Measurements from ENCODE around the gene PHF2.

PHF2 gene

DNA sequence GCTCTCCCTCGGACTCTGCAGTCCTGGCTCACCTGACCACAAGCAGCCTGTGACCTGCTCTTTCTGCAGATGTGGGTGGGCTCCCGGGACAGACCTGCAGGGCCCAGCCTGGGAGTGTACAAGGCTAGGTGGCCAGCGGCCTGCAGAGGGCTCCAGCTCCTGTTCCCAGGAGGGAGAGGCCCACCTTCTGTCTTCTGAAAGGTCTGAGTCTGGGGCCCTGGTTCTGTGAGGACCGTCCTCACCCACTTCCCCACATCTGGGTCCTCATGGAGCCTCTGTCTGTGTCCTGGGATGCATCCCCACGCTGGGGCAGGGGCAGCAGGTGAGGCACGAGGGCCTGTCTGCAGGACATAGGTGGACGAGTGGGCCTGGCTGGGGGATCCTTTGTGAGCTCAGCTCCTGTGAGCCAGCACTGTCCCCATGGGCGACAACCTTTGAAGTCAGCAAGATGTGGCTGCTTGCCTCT lies 43.7 kb downstream of the PHF2 start:
- Histone ChIP-seq H3K4me1 (ENCODE audit: control insufficient read depth, insufficient read depth, low read length) (peaks cover 10% of the 10 kb centered on the region), H3K4me3 (ENCODE audit: low read depth, low read length) (no peak overlapping the region), H3K9ac (ENCODE audit: low read depth, low read length) (no peak overlapping the region), H3K27ac (ENCODE audit: low read depth, low read length) (no peak overlapping the region), H3K36me3 (ENCODE audit: control insufficient read depth, insufficient read depth, low read length) (no peaks in the 10 kb centered on the region), H3K27me3 (ENCODE audit: control insufficient read depth, insufficient read depth, low read length) (no peaks in the 10 kb centered on the region), H3K9me3 (ENCODE audit: control insufficient read depth, insufficient read depth, low read length) (no peaks in the 10 kb centered on the region)

DNA sequence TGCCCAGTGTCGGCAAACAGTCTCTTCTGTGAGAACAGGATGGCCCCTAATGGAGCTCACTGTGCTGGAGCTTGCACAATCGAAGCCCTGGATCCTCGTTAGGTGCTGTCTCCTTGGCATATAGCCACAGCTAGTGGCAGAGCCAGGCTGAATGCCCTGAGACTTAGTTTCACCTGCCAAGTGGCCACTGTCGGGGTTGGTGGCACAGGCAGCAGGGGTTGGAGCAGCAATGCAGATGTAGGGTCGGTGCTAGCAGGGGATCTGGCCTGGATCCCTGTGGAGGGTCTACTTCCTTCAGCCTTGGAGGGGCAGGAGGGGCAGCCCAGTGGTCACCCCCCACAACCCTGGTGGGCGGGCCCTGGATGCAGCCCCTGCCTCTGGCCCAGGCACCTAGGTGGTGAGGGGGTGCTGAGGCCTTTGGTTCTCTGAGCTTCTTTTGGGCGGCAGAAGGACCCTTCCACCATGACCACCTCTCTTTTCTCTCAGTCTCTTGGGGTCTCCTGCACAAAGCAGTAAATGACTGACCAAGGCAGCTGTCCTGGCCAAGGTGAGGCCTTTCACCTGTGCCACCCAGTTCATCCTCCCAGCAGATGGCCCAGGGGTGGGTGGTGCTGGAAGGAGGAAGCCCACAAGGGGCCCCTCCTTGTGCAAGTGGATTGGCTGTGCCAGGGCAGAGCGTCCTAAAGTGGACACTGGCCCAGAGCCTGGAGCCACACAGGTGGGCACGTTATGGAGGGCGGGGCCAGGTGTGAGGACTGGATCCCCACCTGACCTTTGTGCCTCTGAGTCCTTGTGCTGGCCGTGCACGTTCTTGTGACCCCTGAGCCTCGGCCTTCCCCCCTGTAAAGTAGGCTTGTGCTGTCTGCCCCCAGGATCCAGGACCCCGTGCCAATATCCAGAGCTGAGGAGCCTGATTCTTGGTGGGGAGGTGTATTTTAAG lies 44.8 kb downstream of the PHF2 start:
- Histone ChIP-seq H3K4me3 (ENCODE audit: low read depth, low read length) (no peak overlapping the region), H3K36me3 (ENCODE audit: control insufficient read depth, insufficient read depth, low read length) (no peaks in the 10 kb centered on the region), H3K27ac (ENCODE audit: low read depth, low read length) (no peak overlapping the region), H3K4me1 (ENCODE audit: control insufficient read depth, insufficient read depth, low read length) (peaks cover 10% of the 10 kb centered on the region), H3K27me3 (ENCODE audit: control insufficient read depth, insufficient read depth, low read length) (no peaks in the 10 kb centered on the region), H3K9me3 (ENCODE audit: control insufficient read depth, insufficient read depth, low read length) (no peaks in the 10 kb centered on the region), H3K9ac (ENCODE audit: low read depth, low read length) (no peak overlapping the region)

DNA sequence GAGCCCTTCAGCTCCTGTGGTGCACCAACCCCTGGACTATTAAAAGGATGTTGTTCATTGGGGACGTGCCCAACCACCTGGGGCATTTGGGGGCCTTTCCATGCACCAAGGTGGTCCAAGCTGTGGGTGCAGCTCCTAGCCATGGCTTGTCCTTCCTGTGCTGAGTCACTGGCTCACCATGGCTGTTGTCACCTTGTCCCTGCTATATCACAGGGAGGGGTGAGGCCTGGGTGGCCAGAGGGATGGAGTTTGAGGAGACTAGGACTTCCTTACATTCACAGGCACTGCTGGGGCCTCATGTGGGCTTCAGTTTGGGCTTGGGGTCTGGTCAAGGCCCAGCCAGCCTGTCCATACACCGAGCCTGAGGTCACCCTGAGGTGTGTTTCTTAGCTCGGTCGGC lies 45.5 kb downstream of the PHF2 start:
- H3K27ac ChIP-seq (ENCODE audit: low read depth, low read length), result no peak overlapping the region
- no peak overlapping the region for H3K9ac ChIP-seq (ENCODE audit: low read depth, low read length)
- H3K4me3 ChIP-seq (ENCODE audit: low read depth, low read length), result no peak overlapping the region
- no peaks in the 10 kb centered on the region for H3K27me3 ChIP-seq (ENCODE audit: control insufficient read depth, insufficient read depth, low read length)
- 0 out of 2 replicates have a peak, but pooled peaks cover 1% of the 10 kb centered on the region for H3K9me3 ChIP-seq (ENCODE audit: control insufficient read depth, insufficient read depth, low read length)
- H3K4me1 ChIP-seq (ENCODE audit: control insufficient read depth, insufficient read depth, low read length), result peaks cover 9% of the 10 kb centered on the region
- no peaks in the 10 kb centered on the region for H3K36me3 ChIP-seq (ENCODE audit: control insufficient read depth, insufficient read depth, low read length)

DNA sequence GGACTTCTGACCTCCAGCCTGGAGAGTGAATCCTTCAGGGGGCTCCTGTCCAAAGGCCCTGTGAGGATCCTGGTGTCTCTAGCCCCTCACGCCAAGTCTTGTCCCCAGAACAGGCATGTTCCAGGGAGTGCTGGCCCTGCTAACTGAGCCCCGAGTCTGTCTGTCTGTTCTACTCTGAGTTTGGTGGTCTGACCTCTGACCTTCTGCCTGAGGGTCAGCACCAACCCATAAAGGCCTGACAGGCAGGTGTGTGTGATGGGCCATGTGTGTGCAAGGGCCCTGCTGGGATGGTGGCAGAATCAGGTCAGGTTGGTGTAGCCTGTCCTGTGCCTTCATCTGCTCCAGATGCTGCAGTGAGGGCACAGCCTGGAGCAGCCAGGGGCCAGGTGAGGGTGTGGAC lies 46.3 kb downstream of the PHF2 start:
- Histone ChIP-seq H3K4me1 (ENCODE audit: control insufficient read depth, insufficient read depth, low read length) (peaks cover 2% of the 10 kb centered on the region; the same call in 1 of the 2 replicates), H3K9me3 (ENCODE audit: control insufficient read depth, insufficient read depth, low read length) (peaks cover 2% of the 10 kb centered on the region; the same call in 1 of the 2 replicates), H3K36me3 (ENCODE audit: control insufficient read depth, insufficient read depth, low read length) (no peaks in the 10 kb centered on the region), H3K27ac (ENCODE audit: low read depth, low read length) (no peak overlapping the region), H3K9ac (ENCODE audit: low read depth, low read length) (no peak overlapping the region), H3K4me3 (ENCODE audit: low read depth, low read length) (no peak overlapping the region), H3K27me3 (ENCODE audit: control insufficient read depth, insufficient read depth, low read length) (no peaks in the 10 kb centered on the region)

DNA sequence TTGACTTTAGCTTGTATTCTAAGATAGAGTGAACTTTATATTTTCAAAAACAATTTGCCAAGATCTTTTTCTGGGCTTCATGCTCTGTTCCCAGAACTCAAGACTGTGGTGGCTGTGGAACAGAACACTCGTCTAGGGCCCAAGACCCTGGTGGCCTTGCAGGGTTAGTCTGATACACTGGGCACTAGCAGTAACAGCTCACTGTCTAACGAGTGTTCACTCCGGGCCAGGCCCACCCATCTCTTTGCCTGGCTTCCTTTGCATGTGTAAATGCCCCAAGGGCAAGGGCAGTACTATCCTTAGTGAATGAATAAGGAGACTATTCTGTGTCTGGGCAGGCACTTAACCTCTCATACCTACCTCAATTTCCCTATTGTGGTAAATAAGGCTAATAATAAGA lies 47.4 kb downstream of the PHF2 start:
- no peaks in the 10 kb centered on the region for H3K27me3 ChIP-seq (ENCODE audit: control insufficient read depth, insufficient read depth, low read length)
- no peaks in the 10 kb centered on the region for H3K4me1 ChIP-seq (ENCODE audit: control insufficient read depth, insufficient read depth, low read length)
- H3K27ac ChIP-seq (ENCODE audit: low read depth, low read length), result no peak overlapping the region
- H3K36me3 ChIP-seq (ENCODE audit: control insufficient read depth, insufficient read depth, low read length), result no peaks in the 10 kb centered on the region
- H3K9me3 ChIP-seq (ENCODE audit: control insufficient read depth, insufficient read depth, low read length), result peaks cover 2% of the 10 kb centered on the region; the same call in 1 of the 2 replicates
- no peak overlapping the region for H3K9ac ChIP-seq (ENCODE audit: low read depth, low read length)
- no peak overlapping the region for H3K4me3 ChIP-seq (ENCODE audit: low read depth, low read length)

DNA sequence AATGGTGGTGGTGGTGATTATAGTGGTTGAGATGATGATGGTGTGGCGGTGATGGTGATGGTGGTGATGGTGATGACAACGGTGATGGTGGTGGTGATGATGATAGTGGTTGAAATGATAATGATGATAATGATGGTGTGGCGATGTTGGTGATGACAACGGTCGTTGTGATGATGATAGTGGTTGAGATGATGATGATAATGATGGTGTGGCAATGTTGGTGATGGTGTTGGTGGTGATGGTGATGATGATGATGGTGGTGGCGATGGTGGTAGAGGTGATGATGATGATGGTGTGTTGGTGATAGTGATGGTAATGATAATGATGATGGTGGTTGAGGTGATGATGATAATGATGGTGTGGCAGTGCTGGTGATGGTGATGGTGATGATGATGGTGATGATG lies 48.0 kb downstream of the PHF2 start:
- H3K27ac ChIP-seq (ENCODE audit: low read depth, low read length), result no peak overlapping the region
- peaks cover 2% of the 10 kb centered on the region; the same call in 1 of the 2 replicates for H3K9me3 ChIP-seq (ENCODE audit: control insufficient read depth, insufficient read depth, low read length)
- no peaks in the 10 kb centered on the region for H3K36me3 ChIP-seq (ENCODE audit: control insufficient read depth, insufficient read depth, low read length)
- H3K4me3 ChIP-seq (ENCODE audit: low read depth, low read length), result no peak overlapping the region
- H3K4me1 ChIP-seq (ENCODE audit: control insufficient read depth, insufficient read depth, low read length), result no peaks in the 10 kb centered on the region
- H3K27me3 ChIP-seq (ENCODE audit: control insufficient read depth, insufficient read depth, low read length), result no peaks in the 10 kb centered on the region
- H3K9ac ChIP-seq (ENCODE audit: low read depth, low read length), result no peak overlapping the region

DNA sequence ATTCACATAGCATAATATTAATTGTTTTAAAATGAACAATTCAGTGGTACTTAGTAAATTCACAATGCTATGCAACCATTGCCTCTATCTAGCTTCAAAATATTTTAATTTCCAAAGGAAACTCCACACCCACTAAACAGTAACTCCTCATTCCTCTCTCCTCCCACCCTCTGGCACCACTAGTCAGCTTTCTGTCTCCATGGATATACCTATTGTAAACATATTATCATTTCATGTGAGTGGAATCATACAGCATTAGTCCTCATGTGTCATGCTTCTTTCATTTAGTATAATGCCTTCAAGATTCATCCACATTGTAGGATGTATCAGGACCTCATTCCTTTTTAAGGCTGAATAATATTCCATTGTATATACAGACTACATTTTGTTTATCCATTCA lies 48.6 kb downstream of the PHF2 start:
- Histone ChIP-seq H3K27me3 (ENCODE audit: control insufficient read depth, insufficient read depth, low read length) (no peaks in the 10 kb centered on the region), H3K4me1 (ENCODE audit: control insufficient read depth, insufficient read depth, low read length) (no peaks in the 10 kb centered on the region), H3K9me3 (ENCODE audit: control insufficient read depth, insufficient read depth, low read length) (peaks cover 2% of the 10 kb centered on the region; the same call in 1 of the 2 replicates), H3K36me3 (ENCODE audit: control insufficient read depth, insufficient read depth, low read length) (no peaks in the 10 kb centered on the region), H3K9ac (ENCODE audit: low read depth, low read length) (no peak overlapping the region), H3K27ac (ENCODE audit: low read depth, low read length) (no peak overlapping the region), H3K4me3 (ENCODE audit: low read depth, low read length) (no peak overlapping the region)

DNA sequence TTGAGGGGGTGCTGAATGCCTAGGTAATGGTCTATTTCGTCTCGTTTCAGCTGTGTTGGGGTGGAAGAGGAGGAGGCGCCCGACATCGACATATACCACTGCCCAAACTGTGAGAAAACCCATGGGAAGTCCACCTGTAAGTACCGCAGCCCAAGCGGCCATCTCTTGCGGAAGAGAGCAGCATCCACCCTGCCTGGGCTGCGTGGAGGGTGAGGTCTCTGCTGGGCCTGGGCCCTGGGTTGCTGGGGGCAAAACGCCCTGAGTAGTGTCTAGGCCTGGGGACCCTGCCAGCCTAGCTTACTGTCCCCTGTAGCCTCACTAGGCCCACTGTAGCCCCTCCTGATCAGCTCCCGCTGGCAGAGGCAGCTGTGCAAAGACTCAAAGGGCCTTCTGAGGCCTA lies 53.5 kb downstream of the PHF2 start:
- Histone ChIP-seq H3K4me1 (ENCODE audit: control insufficient read depth, insufficient read depth, low read length) (no peaks in the 10 kb centered on the region), H3K36me3 (ENCODE audit: control insufficient read depth, insufficient read depth, low read length) (peaks cover 5% of the 10 kb centered on the region; the same call in 1 of the 2 replicates), H3K9me3 (ENCODE audit: control insufficient read depth, insufficient read depth, low read length) (peaks cover 2% of the 10 kb centered on the region; the same call in 1 of the 2 replicates), H3K27me3 (ENCODE audit: control insufficient read depth, insufficient read depth, low read length) (no peaks in the 10 kb centered on the region), H3K4me3 (ENCODE audit: low read depth, low read length) (no peak overlapping the region), H3K27ac (ENCODE audit: low read depth, low read length) (no peak overlapping the region), H3K9ac (ENCODE audit: low read depth, low read length) (no peak overlapping the region)

DNA sequence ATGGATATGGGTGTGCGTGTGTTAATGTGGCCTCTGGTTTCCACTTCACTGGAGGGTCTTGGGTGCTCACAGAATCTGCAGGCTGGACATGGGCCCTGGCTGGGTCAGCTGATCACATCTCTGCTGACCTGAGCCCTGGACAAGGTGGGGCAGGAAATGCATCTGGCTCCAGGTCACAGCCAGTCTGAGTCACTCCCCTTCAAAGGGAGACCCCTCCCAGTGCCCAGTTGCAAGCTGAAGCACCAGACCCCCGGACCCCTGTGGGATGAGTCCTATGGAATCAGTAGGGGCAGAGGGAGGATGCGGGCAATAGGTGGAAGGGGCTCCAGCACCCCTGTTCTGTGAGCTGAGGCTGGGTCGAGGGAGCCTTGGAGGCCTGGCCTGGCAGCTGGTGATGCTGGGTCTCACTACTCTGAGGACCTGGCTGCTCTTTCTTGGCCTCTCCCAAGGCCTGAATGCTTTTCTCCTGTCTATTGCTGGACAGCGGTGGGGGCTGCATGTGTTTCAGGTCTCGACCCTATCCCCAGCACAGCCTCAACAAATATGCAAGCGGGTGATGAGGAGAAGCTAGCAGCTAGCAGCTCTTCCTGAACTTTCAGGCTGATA lies 54.5 kb downstream of the PHF2 start:
- Histone ChIP-seq H3K4me3 (ENCODE audit: low read depth, low read length) (no peak overlapping the region), H3K27ac (ENCODE audit: low read depth, low read length) (no peak overlapping the region), H3K9me3 (ENCODE audit: control insufficient read depth, insufficient read depth, low read length) (peaks cover 2% of the 10 kb centered on the region; the same call in 1 of the 2 replicates), H3K4me1 (ENCODE audit: control insufficient read depth, insufficient read depth, low read length) (no peaks in the 10 kb centered on the region), H3K36me3 (ENCODE audit: control insufficient read depth, insufficient read depth, low read length) (peaks cover 5% of the 10 kb centered on the region; the same call in 1 of the 2 replicates), H3K9ac (ENCODE audit: low read depth, low read length) (no peak overlapping the region), H3K27me3 (ENCODE audit: control insufficient read depth, insufficient read depth, low read length) (no peaks in the 10 kb centered on the region)

DNA sequence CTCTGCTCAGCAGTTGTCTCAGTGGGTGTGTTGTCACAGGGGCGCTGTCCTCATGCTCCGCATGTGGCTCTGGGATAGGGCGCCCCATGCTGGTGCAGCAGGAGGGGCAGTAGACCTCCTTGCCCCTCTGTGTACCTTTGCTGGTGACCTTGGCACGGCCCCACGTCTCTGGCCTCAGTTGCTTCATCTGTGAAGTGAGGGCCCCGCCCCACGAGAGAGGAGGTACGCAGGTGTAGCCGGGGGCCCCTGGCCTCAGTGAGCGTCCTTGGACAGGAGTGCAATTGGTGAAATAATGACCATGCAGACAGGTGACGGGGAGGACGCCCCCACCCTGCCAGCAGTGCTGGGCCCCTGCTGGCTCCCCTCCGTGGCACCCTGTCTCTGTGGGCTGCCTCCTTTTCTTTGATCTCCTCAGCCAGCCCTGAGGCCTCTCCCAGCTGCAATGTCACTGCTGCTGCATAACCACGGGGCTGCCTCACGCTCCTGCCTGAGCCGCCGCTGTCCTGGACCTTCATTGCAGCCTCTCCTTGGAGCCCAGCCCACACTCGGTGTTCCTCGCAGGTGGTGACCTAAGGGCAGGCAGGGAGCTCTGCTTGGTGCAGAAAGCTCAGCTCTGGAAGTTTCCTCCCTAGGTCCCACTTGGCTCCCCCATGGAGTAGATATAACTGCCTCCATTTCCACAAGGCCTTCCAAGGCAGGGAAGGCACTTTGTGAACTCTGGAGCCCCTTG lies 57.3 kb downstream of the PHF2 start:
- no peak overlapping the region for H3K27ac ChIP-seq (ENCODE audit: low read depth, low read length)
- H3K9ac ChIP-seq (ENCODE audit: low read depth, low read length), result no peak overlapping the region
- no peak overlapping the region for H3K4me3 ChIP-seq (ENCODE audit: low read depth, low read length)
- H3K36me3 ChIP-seq (ENCODE audit: control insufficient read depth, insufficient read depth, low read length), result peaks cover 10% of the 10 kb centered on the region; the same call in 1 of the 2 replicates
- peaks cover 8% of the 10 kb centered on the region; the same call in 1 of the 2 replicates for H3K9me3 ChIP-seq (ENCODE audit: control insufficient read depth, insufficient read depth, low read length)
- H3K27me3 ChIP-seq (ENCODE audit: control insufficient read depth, insufficient read depth, low read length), result no peaks in the 10 kb centered on the region
- no peaks in the 10 kb centered on the region for H3K4me1 ChIP-seq (ENCODE audit: control insufficient read depth, insufficient read depth, low read length)
